ENCODE data around the gene AMY1C.
"Not testable (repeated sequence)": the region's sequence is repeated elsewhere in the genome, so short reads cannot be mapped to it uniquely, and the experiment has no call there.

AMY1C gene

DNA sequence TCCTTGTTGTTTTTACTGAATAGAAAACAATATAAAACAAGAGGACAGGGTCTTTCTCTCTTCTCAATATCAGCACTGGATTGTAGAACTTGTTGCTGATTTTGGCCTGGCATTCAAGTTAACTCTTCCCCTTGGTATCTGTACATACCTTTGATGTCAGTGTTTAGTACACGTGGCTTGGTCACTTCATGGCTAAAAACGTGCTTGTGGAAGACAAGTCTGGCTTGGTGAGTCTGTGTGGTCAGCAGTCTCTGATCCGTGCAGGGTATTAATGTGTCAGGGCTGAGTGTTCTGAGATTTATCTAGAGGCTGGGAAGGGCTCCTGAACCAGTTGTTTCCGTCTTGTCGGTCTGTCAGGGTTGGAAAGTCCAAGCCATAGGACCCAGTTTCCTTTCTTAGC, at the start of gene AMY1C:
Gene AMY1C (plus strand): TSS at position 301 of the 400 bp plus-strand sequence. CDS start 572 bp downstream, outside the sequence.
- not testable (repeated sequence) for DNase-seq

GRCh38 chr1:103700669-103701068, 49.0 kb upstream of the AMY1C start:
- DNase-seq = not testable (repeated sequence)

DNA sequence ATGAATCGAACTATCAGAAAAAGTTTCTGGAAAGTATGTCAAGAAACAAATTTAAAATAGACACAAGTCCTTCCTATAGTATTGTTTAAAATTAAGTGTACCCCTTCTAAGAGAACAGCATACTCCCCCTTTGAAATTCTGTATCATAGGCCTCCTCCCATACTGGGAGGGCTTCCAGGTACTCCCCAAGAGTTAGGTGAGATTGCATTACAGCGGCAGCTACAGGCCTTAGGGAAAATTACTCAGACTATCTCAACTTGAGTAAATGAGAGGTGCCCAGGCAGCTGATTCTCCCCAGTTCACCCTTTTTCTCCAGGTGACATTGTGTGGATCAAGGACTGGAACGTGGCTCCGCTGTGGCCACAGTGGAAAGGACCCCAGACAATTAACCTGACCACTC, 48.4 kb upstream of the AMY1C start:
- not testable (repeated sequence) for DNase-seq

GRCh38 chr1:103707670-103708069, 42.0 kb upstream of the AMY1C start:
- DNase-seq = not testable (repeated sequence)

- not testable (repeated sequence) for DNase-seq
These were observed 39.3 kb upstream of the AMY1C start for GRCh38 chr1:103710381-103710780.

GRCh38 chr1:103717404-103717803, 32.3 kb upstream of the AMY1C start:
- not testable (repeated sequence) for DNase-seq

DNA sequence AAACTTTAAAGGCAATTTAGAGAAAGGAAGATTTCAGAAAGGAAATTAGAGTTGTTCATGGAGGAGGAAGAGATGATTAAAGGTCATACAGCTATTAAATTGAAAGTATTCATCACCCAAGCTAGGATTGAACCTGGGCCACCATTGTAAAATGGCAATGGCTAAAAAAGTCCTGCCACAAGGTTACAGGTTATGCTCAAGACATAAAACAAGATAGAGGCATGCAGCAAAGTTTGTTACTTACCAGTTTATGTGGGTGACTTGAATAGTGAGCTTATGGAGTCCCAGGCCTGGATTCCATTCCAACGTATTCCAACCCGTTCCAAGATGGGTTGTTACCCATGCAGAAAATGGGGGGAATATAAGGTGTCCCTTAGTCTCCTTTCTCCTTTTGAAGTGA, 28.2 kb upstream of the AMY1C start:
- not testable (repeated sequence) for DNase-seq

GRCh38 chr1:103735334-103735733, 14.4 kb upstream of the AMY1C start:
- DNase-seq = not testable (repeated sequence)

GRCh38 chr1:103738031-103738430, 11.7 kb upstream of the AMY1C start:
- DNase-seq = not testable (repeated sequence)

DNA sequence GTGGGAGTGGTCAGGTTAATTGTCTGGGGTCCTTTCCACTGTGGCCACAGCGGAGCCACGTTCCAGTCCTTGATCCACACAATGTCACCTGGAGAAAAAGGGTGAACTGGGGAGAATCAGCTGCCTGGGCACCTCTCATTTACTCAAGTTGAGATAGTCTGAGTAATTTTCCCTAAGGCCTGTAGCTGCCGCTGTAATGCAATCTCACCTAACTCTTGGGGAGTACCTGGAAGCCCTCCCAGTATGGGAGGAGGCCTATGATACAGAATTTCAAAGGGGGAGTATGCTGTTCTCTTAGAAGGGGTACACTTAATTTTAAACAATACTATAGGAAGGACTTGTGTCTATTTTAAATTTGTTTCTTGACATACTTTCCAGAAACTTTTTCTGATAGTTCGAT, 5.2 kb upstream of the AMY1C start:
- not testable (repeated sequence) for DNase-seq

- DNase-seq = not testable (repeated sequence)
These were observed 4.7 kb upstream of the AMY1C start for GRCh38 chr1:103745040-103745439.

DNA sequence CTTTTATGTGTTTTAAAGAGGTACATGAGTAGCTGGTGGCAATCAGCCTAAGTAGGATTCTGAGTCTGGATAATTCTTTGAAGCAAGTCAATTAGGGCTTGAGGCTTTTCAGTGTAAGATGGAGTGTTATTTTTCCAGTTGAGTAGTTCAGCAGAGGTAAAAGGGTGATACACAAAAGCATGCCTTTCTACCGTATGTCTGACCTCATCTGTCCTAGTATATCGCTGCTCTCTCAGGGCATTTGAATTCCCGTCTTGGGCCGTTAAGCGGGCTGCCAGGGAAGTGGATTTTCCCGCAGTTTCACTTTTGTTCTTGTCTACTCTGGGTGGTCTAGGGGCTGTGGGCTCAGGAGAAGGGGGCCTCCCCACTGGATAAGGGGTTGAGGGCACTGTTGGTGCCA, 1.4 kb upstream of the AMY1C start:
- not testable (repeated sequence) for DNase-seq

DNA sequence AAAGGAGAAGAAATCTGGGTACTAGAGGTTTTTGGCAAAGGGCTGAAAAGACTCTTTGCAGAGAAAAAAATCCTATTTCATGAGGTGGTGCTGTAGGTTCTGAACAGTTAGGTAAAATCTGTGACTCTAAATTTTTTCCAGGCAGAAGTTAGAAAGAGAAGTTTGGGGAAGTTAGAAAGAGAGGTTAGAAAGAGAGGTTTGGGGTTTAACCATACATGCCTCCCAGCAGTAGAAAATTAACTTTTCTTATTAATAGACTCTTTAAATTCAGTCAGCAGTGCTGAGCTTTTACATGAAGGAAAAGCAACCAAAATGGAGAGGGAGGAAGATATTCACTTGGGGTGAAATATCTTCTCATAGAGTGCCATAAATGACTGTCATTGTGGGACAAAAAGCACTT, 12.2 kb downstream of the AMY1C start:
- DNase-seq = no peak

- no peak for DNase-seq
These were observed 30.2 kb downstream of the AMY1C start for GRCh38 chr1:103779932-103780331.

DNA sequence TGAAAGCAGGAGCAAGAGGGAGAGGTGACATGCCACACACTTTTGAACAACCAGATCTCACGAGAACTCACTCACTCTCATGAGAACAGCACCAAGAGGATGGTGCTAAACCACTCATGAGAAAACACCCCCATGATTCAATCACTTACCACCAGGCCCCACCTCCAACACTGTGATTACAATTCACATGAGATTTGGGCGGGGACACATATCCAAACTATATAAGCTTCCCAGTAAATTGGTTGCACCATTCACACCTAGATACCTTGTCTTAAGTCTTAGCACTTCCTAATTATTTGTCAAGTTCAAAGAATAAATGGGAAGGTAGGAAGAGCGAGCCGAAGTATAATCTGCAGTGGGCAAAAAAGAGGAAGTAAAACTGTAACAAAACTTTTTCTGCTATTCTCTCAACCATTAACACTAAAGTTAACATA, 34.3 kb downstream of the AMY1C start:
- DNase-seq = no peak

DNA sequence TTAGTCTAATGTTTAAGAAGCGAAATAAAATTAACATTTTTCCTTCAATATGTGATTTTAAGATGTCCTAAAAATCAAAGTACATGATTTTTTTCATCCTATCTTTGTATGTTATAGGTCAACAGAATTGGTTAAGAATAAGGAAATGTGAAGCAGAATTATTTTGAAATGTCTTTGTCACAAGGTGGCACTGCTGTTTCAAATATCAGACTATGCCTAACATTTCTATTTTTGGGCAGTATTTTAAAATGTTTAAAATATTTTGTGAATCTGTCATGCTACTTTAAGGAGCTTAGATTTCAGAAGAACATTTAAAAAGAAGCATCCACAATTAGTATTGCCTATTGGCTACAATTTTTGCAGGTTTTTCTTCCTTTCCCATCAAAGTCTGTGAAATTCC, 38.7 kb downstream of the AMY1C start:
- DNase-seq = no peak

- DNase-seq = no peak
These were observed 40.5 kb downstream of the AMY1C start for GRCh38 chr1:103790172-103790571.

All from activated naive CD4-positive, alpha-beta T cell treated with Interleukin-2 at 50 U/mL for 16 hours (primary cell).